GM12875 (cell line): ENCODE measurements around the gene CCT3.
A peak's percentile ranks its signal among the peaks of the same experiment; 100 is the strongest.

Experiments used
- H3K4me3 ChIP-seq: one replicate; pipeline ENCODE4 v1.5.1; 2011; ENCODE audit warnings: low read depth, low read length, control low read depth
- CTCF ChIP-seq: IDR thresholded peaks from 2 replicates; pipeline ENCODE4 v1.5.1; 2011; ENCODE audit warnings: low read depth, mild to moderate bottlenecking, control low read depth, inconsistent platforms, low read length, moderate library complexity, borderline replicate concordance; ENCODE audit not compliant: insufficient read depth

The CCT3 gene

DNA sequence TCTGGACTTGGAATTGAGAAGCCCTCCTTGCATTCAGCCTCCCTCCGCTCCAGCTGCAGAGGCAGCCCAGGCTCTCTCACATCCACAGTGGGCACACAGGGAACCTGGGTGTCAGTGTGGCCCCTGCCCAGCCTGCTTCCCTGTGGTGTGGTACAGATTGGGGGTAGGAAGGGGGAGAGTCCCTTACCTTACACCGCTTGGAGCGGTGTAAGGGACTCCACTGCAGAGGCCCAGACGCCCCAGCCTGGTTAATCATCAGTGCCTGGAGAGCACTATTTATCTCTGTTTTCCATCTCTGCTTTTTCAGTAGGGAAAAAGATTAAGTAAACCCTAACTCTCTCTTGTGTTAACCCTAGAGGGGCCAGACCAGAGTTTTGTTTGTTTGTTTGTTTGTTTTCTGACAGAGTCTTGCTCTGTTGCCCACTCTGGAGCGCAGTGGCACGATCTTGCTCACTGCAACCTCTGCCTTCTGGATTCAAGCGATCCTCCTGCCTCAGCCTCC is 30.1 kb upstream of the CCT3 start:
- no peak for TF ChIP-seq CTCF
- H3K4me3 ChIP-seq = no peak overlapping the region

DNA sequence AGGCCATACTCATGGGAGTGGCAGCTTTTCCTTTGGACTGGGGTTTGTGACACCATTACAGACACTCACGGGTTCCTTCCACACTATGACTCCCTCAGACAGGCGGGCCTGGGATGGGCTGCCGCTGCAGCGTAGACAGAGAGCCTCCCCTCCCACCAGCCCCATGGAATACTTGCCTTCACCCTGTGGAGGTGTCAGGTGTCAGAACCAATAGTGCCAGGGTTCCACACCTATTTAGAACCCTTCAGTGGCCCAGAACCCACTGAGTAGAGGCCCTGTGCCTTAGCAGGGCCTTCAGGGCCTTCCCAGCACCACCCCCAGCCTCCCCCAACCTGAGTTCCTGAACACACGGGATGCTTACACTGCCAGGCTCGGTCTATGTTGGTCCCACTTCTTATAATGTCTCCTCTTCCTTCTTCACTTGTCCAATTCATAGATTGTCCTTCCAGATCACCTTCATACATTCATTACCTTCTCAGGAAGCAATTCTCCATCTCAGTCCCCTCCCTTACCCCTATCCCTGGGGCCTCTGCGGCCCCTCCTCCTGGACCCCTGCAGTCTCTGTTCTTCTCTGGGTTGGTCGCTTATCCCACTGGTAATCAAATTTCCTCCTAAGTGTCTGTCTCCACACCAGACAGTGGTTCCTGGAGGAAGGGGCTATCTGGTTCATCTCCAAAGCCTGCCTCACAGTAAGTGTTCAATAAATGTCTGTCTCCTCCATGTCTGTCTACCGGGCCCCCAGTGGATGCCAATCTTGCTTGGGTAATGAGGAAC is 29.5 kb upstream of the CCT3 start:
- H3K4me3 ChIP-seq = no peak overlapping the region
- TF ChIP-seq CTCF = no peak

GRCh38 chr1:156366378-156367166 is 28.5 kb upstream of the CCT3 start:
- no peak overlapping the region for H3K4me3 ChIP-seq
- no peak for TF ChIP-seq CTCF

GRCh38 chr1:156365754-156366153 is 27.7 kb upstream of the CCT3 start:
- no peak overlapping the region for H3K4me3 ChIP-seq
- TF ChIP-seq CTCF = no peak

DNA sequence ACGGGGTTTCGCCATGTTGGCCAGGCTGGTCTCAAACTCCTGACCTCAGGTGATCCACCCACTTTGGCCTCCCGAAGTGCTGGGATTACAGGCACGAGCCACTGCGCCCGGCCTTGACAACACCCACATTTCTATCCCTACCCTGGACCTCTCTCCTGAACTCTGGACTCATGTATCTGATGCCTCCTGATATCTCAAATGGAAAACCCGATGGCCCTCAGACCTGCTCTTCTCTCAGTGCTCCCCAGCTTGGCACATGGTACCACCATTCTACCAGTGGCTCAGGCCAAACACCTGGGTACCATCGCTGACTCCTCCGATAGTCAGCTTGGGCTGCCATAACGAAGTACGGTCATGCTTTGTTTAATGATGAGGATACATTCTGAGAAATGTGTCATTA is 22.4 kb upstream of the CCT3 start:
- no peak overlapping the region for H3K4me3 ChIP-seq
- TF ChIP-seq CTCF = no peak

GRCh38 chr1:156359973-156360372 is 21.9 kb upstream of the CCT3 start:
- 0 out of 2 replicates have a peak, but pooled peaks have one; percentile 3 for TF ChIP-seq CTCF

DNA sequence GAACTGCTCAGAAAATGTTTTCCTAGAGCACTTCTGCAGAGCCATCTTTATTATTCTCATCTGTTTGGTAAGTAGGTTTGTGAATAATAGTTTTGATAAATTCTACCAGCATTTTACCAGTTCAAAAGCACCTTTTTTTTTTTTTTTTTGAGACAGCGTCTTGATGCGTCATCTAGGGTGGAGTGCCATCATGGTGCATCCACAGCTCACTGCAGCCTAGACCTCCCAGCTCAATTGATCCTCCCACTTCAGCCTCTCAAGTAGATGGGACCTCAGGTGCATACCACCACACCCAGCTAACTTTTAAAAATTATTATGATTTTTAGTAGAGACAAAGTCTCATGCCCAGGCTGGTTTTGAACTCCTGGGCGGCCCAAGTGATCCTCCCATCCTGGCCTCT is 21.2 kb upstream of the CCT3 start:
- no peak for TF ChIP-seq CTCF

More at GRCh38 chr1:156359973-156360372, 21.9 kb upstream of the CCT3 start:
- H3K4me3 ChIP-seq = no peak overlapping the region

More for the DNA sequence above, 21.2 kb upstream of the CCT3 start:
- no peak overlapping the region for H3K4me3 ChIP-seq
